H1 (cell line): ENCODE data around the gene ANKRD11. TPM values are rescaled to one million over a fixed set of nuclear protein-coding genes. Genes with fewer than 3 reads are reported as not detected.

ENCODE experiments used
- CTCF ChIA-PET: fragments of 300-600 bp; sonication (Branson Sonifier 250); formaldehyde crosslinking; loops from one replicate; lab custom pipeline; 2021; ENCODE audit not compliant: partially characterized antibody; lab: Charles Lee
- POLR2A ChIA-PET: fragments of 300-600 bp; sonication (Branson Sonifier 250); formaldehyde crosslinking; loops from one replicate; lab custom pipeline; 2021; ENCODE audit warnings: inconsistent platforms; ENCODE audit not compliant: partially characterized antibody; lab: Charles Lee
- DNase-seq, 2 experiments: peaks; one replicate each; pipeline versions ENCODE4 v3.0.0 to v3.0.0-alpha.2; 2010 to 2022; ENCODE audit warnings: low spot score in 2 of 2, low read depth in 1 of 2, mixed read lengths in 1 of 2
- FAIRE-seq: peaks from 2 replicates; lab custom pipeline; 2011; peaks lifted over from hg19 to GRCh38; lab: Jason Lieb, UNC
- H2AFZ ChIP-seq: 2 replicates; pipeline ENCODE4 v1.8.1; 2012; ENCODE audit warnings: low read length, inconsistent platforms
- H2AK5ac ChIP-seq: 2 replicates; pipeline ENCODE4 v1.6.1; 2013; ENCODE audit warnings: low read depth, low read length
- H2BK120ac ChIP-seq: replicated peaks from 2 replicates; pipeline ENCODE3; 2013; ENCODE audit warnings: low read depth, low read length, inconsistent platforms
- H2BK12ac ChIP-seq: 2 replicates; pipeline ENCODE4 v1.6.1; 2013; ENCODE audit warnings: low read depth, low read length
- H2BK15ac ChIP-seq: 2 replicates; pipeline ENCODE4 v1.6.1; 2013; ENCODE audit warnings: low read length
- H2BK20ac ChIP-seq: 2 replicates; pipeline ENCODE4 v1.6.1; 2013; ENCODE audit warnings: low read length
- H2BK5ac ChIP-seq: 2 replicates; pipeline ENCODE4 v1.6.1; 2013; ENCODE audit warnings: low read depth, low read length
- H3K14ac ChIP-seq: 2 replicates; pipeline ENCODE4 v1.6.1; 2013; ENCODE audit warnings: inconsistent platforms; ENCODE audit not compliant: insufficient read length
- H3K18ac ChIP-seq: 2 replicates; pipeline ENCODE4 v1.6.1; 2013; ENCODE audit warnings: low read length; ENCODE audit errors: extremely low read depth
- H3K23ac ChIP-seq: 2 replicates; pipeline ENCODE4 v1.6.1; 2013; ENCODE audit warnings: inconsistent platforms; ENCODE audit not compliant: insufficient read length
- H3K23me2 ChIP-seq: 2 replicates; pipeline ENCODE4 v1.6.1; 2013; ENCODE audit warnings: low read depth, low read length
- H3K27ac ChIP-seq: 2 replicates; pipeline ENCODE4 v1.6.1; 2011; ENCODE audit warnings: low read depth, low read length, inconsistent platforms
- H3K27me3 ChIP-seq, 4 experiments: replicated peaks in 1 of 4; 1 replicate in 1 of 4; 2 replicates in 3 of 4; pipeline versions ENCODE4 v1.6.1 to v1.8.1; 2011 to 2013; ENCODE audit warnings: low read length in 3 of 4, mild to moderate bottlenecking in 3 of 4, inconsistent platforms in 2 of 4, mixed read lengths in 2 of 4, moderate library complexity in 1 of 4; ENCODE audit not compliant: control insufficient read depth in 3 of 4, insufficient read depth in 3 of 4; ENCODE audit errors: extremely low read depth in 1 of 4
- H3K36me3 ChIP-seq, 4 experiments: 2 replicates each; pipeline versions ENCODE4 v1.6.1 to v1.8.1; 2011 to 2013; ENCODE audit warnings: mild to moderate bottlenecking in 4 of 4, low read length in 3 of 4, moderate library complexity in 2 of 4, control low read depth in 1 of 4, inconsistent platforms in 1 of 4; ENCODE audit not compliant: insufficient read depth in 4 of 4, control insufficient read depth in 2 of 4
- H3K4ac ChIP-seq: replicated peaks from 2 replicates; pipeline ENCODE3; 2013; ENCODE audit warnings: low read length, low read depth, mixed read lengths, inconsistent platforms; ENCODE audit not compliant: insufficient read length
- H3K4me1 ChIP-seq, 4 experiments: replicated peaks in 1 of 4; 1 replicate in 1 of 4; 2 replicates in 3 of 4; pipeline versions ENCODE4 v1.6.1 to v1.8.1; 2011 to 2013; ENCODE audit warnings: low read length in 3 of 4, inconsistent platforms in 2 of 4, mixed read lengths in 1 of 4; ENCODE audit not compliant: insufficient read depth in 4 of 4, control insufficient read depth in 3 of 4
- H3K4me2 ChIP-seq, 2 experiments: 2 replicates each; pipeline versions ENCODE4 v1.6.1 to v1.8.1; 2011 to 2013; ENCODE audit warnings: low read depth in 2 of 2, low read length in 2 of 2, control low read depth in 1 of 2, inconsistent platforms in 1 of 2, mild to moderate bottlenecking in 1 of 2; ENCODE audit not compliant: insufficient read depth in 1 of 2
- H3K4me3 ChIP-seq, 4 experiments: fragments of 200-600, 300-600 bp in 1 of 4; sonication (generic), shearing (Covaris generic), sonication (Bioruptor Twin) in 1 of 4; 2 replicates each; pipeline versions ENCODE4 v1.5.1 to v1.8.1; 2011 to 2016; ENCODE audit warnings: low read length in 4 of 4, low read depth in 3 of 4, control low read depth in 2 of 4, inconsistent platforms in 2 of 4, mild to moderate bottlenecking in 2 of 4, mixed read lengths in 1 of 4, moderate library complexity in 1 of 4; ENCODE audit not compliant: insufficient read depth in 2 of 4; ENCODE audit errors: extremely low read depth in 1 of 4
- H3K56ac ChIP-seq: replicated peaks from 2 replicates; pipeline ENCODE3; 2013; ENCODE audit warnings: low read depth, mild to moderate bottlenecking, mixed read lengths, low read length, inconsistent platforms; ENCODE audit not compliant: insufficient read length
- H3K79me1 ChIP-seq: 2 replicates; pipeline ENCODE4 v1.6.1; 2013; ENCODE audit warnings: low read depth, low read length, control low read depth
- H3K79me2 ChIP-seq, 2 experiments: 2 replicates each; pipeline versions ENCODE4 v1.6.1 to v1.8.1; 2012 to 2013; ENCODE audit warnings: low read length in 2 of 2, mild to moderate bottlenecking in 2 of 2, inconsistent platforms in 1 of 2; ENCODE audit not compliant: insufficient read depth in 2 of 2, control insufficient read depth in 1 of 2
- H3K9ac ChIP-seq, 4 experiments: replicated peaks in 1 of 4; 1 replicate in 1 of 4; 2 replicates in 3 of 4; pipeline versions ENCODE4 v1.6.1 to v1.8.1; 2011 to 2013; ENCODE audit warnings: low read depth in 3 of 4, low read length in 3 of 4, control low read depth in 2 of 4, mild to moderate bottlenecking in 2 of 4, moderate library complexity in 2 of 4, inconsistent platforms in 1 of 4; ENCODE audit errors: extremely low read depth in 1 of 4
- H3K9me3 ChIP-seq, 2 experiments: 2 replicates each; pipeline versions ENCODE4 v1.6.1 to v1.8.1; 2012 to 2013; ENCODE audit warnings: mild to moderate bottlenecking in 2 of 2, moderate library complexity in 2 of 2, control low read depth in 1 of 2, inconsistent platforms in 1 of 2, low read depth in 1 of 2, low read length in 1 of 2, mixed read lengths in 1 of 2; ENCODE audit not compliant: insufficient read depth in 2 of 2
- H4K20me1 ChIP-seq, 2 experiments: replicated peaks in 1 of 2; 2 replicates each; pipeline versions ENCODE3 to v1.8.1; 2011 to 2013; ENCODE audit warnings: inconsistent platforms in 2 of 2, low read length in 2 of 2, mild to moderate bottlenecking in 1 of 2; ENCODE audit not compliant: insufficient read depth in 2 of 2, control insufficient read depth in 1 of 2
- H4K5ac ChIP-seq: 2 replicates; pipeline ENCODE4 v1.6.1; 2013; ENCODE audit warnings: low read length, low read depth, mixed read lengths, inconsistent platforms; ENCODE audit not compliant: insufficient read length
- H4K8ac ChIP-seq: 2 replicates; pipeline ENCODE4 v1.8.0; 2013; ENCODE audit warnings: mild to moderate bottlenecking, moderate library complexity, low read length, inconsistent platforms; ENCODE audit not compliant: insufficient read depth; ENCODE audit errors: extremely low read depth
- H4K91ac ChIP-seq: replicated peaks from 2 replicates; pipeline ENCODE3; 2013; ENCODE audit warnings: low read length, mixed read lengths, inconsistent platforms; ENCODE audit not compliant: insufficient read length
- CHD1 ChIP-seq: IDR thresholded peaks from 2 replicates; pipeline ENCODE4 v1.6.1; 2012; ENCODE audit warnings: low read depth, low read length, improper control_type of control experiment
- CHD2 ChIP-seq: IDR thresholded peaks from 2 replicates; pipeline ENCODE4 v1.6.1; 2012; ENCODE audit warnings: low read length, improper control_type of control experiment
- EGR1 ChIP-seq: IDR thresholded peaks from 2 replicates; pipeline ENCODE4 v1.6.1; 2011; ENCODE audit warnings: low read depth, low read length, borderline replicate concordance
- EP300 ChIP-seq, 2 experiments: IDR thresholded peaks; 1 replicate in 1 of 2; 2 replicates in 1 of 2; pipeline ENCODE4 v1.6.1; 2011 to 2012; ENCODE audit warnings: low read depth in 2 of 2, low read length in 2 of 2, mild to moderate bottlenecking in 2 of 2, borderline replicate concordance in 1 of 2, inconsistent platforms in 1 of 2, moderate library complexity in 1 of 2
- NRF1 ChIP-seq: IDR thresholded peaks from 2 replicates; pipeline ENCODE4 v1.6.1; 2011; ENCODE audit warnings: mild to moderate bottlenecking, low read depth, low read length, improper control_type of control experiment
- SRF ChIP-seq: IDR thresholded peaks from 2 replicates; pipeline ENCODE4 v1.6.1; 2011; ENCODE audit warnings: mild to moderate bottlenecking, low read depth, low read length, moderate library complexity
- TAF1 ChIP-seq: IDR thresholded peaks from 2 replicates; pipeline ENCODE4 v1.6.1; 2011; ENCODE audit warnings: mild to moderate bottlenecking, low read depth, low read length
- WGBS, 2 experiments: shearing (Covaris generic) in 1 of 2; methylation state at CpG; one replicate each; pipeline versions ENCODE4 v1.1.6 to v1.1.7; 2013 to 2015; ENCODE audit warnings: low lambda C conversion rate in 2 of 2, mixed read lengths in 2 of 2, inconsistent platforms in 1 of 2, low coverage in 1 of 2, missing lambda C conversion rate in 1 of 2; ENCODE audit not compliant: insufficient replicate concordance in 2 of 2, insufficient coverage in 1 of 2, insufficient read length in 1 of 2; ENCODE audit errors: extremely low coverage in 1 of 2, missing lambda C conversion rate in 1 of 2; 5-methylcytosine and 5-hydroxymethylcytosine counted together
- polyA plus RNA-seq, 7 experiments: library from polyadenylated mRNA; depleted of rRNA in 3 of 7; stranded (reverse) in 5 of 7; unstranded in 2 of 7; fragments of >200 nt in 5 of 7; fragments of 200-250 nt in 2 of 7; gene quantifications; 1 replicate in 5 of 7; 2 replicates in 1 of 7; 4 replicates in 1 of 7; pipeline versions ENCODE4 v1.2.1 to v1.2.3, GENCODE V29; 2011 to 2013; ENCODE audit warnings: missing spikeins in 2 of 7, mixed read lengths in 2 of 7
- total RNA-seq: library from RNA; stranded (reverse); fragmentation: NEBNext Ultra II Directional; extraction: Animal tissue kit (Norgen Biotek cat#: 25700); gene quantifications from 2 replicates; pipeline ENCODE4 v1.2.1, GENCODE V29; 2021

Gene ANKRD11
- total and polyA plus RNA-seq, 2 of the 8 experiments (the other 6 are each of a cell fraction or from before 2014, with no cell fraction given) = 46.5 to 142 TPM

DNA sequence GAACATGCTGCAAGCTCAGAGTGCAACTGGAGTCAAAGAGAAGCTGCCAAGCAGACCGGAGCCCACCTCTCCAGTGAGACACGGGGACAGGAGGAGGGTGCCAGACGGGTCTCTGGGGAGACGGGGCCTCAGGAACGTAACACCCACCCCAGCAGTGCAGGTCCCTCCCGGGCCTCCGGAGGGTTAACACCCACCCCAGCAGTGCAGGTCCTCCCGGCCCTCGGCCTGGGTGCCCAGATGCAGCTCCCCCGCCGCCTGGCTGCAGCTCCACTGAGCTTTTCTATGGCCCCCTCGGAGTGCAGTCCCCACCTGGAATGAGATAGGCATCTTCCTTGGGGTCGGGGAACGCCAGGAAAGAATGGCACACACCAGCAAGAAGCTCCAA, 182.9 kb downstream of the ANKRD11 start:
- Histone ChIP-seq H3K9ac (no peak overlapping the region), H2BK15ac (no peak overlapping the region), H2BK12ac (no peak overlapping the region), H3K27me3 (no peaks in the 10 kb centered on the region), H4K5ac (no peak overlapping the region), H3K56ac (no peak overlapping the region), H3K4ac (no peak overlapping the region), H3K4me2 (no peak overlapping the region), H2BK20ac (no peak overlapping the region), H2BK5ac (no peak overlapping the region), H2AK5ac (no peak overlapping the region), H3K23ac (no peak overlapping the region), H3K9me3 (no peaks in the 10 kb centered on the region), H4K8ac (0 out of 2 replicates have a peak overlapping the region, but pooled peaks have one; percentile 17), H3K36me3 (peaks cover 3 to 16% (median 13%) of the 10 kb centered on the region in 4 experiments; a peak in 7 of 8 replicates), H3K79me2 (peaks cover 5 to 87% of the 10 kb centered on the region in 2 experiments; a peak in 3 of 4 replicates), H3K4me3 (no peak overlapping the region), H4K20me1 (peaks cover 23 to 50% of the 10 kb centered on the region in 2 experiments), H4K91ac (no peak overlapping the region), H3K27ac (no peak overlapping the region), H2AFZ (no peak overlapping the region), H2BK120ac (no peak overlapping the region), H3K18ac (no peak overlapping the region), H3K23me2 (no peaks in the 10 kb centered on the region), H3K4me1 (peaks cover 0 to 6% (median 0%) of the 10 kb centered on the region in 4 experiments; a peak in 1 of 7 replicates), H3K79me1 (peaks cover 32% of the 10 kb centered on the region), H3K14ac (no peak overlapping the region)
- WGBS, 2 experiments = 92% methylated on average over 11 of the region's 14 CpGs; no CpG with 5 or more reads in 1 of the 2 experiments
- DNase-seq (no peak), FAIRE-seq (no peak)
- TF ChIP-seq CHD2 = no peak
- no peak for TF ChIP-seq TAF1
- no peak for TF ChIP-seq NRF1
- no peak for TF ChIP-seq SRF
- no peak for TF ChIP-seq EP300 (IDR thresholded peaks at IDR 0.05; ENCODE audit: borderline replicate concordance in 1 of 2, low read depth in 2 of 2, low read length in 2 of 2)
- no peak for TF ChIP-seq CHD1
- no peak for TF ChIP-seq EGR1
- CTCF ChIA-PET = interaction anchor here (0.6 to 4.1 kb wide), 17 partner anchors 9 to 331 kb away, joined by 3 to 42 read pairs (median 9); no protein-coding TSS in a partner anchor
- POLR2A ChIA-PET = interaction anchor here (0.6 to 1.6 kb wide), 4 partner anchors 10 to 200 kb away, joined by 3 to 7 read pairs (median 3); no protein-coding TSS in a partner anchor
